ENCODE data around the gene DDX24.

Gene DDX24

DNA sequence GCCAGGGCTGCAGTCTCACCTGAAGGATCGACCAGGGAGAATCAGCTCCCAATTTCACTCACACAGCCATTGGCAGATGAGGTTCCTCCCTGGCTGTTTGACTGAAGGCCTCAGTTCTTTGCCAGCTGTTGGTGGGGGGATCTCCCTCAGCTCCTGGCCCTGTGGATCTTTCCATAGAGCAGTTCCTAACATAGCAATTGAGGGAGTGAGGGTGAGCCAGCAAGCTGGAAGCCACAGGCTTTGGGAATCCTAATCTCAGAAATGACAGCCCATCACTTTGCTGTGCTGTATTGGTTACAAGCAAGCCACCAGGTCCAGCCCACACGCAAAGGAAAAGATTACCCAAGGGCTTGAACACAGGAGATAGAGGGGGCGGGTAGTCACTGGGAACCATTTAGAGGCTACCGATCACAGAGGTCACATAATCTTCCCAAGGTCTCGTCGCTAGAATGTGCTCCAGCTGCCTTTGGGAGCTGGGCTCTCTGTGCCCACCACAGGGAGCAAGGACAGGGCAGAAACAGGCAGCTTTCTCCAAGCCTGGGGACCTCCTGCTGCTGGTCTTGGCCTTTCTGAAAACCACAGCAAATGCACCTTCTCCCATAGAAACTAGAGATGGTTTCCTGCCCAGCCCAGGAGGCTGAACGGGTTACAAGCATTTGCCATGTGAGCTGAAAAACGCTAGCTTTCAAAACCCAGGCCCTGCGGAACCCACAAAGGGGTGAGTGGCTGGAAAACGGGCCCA is 59.4 kb downstream of the DDX24 start:
- H3K9me3 ChIP-seq (ENCODE audit: control insufficient read depth, insufficient read depth, low read length): no peaks in the 10 kb centered on the region
- H3K4me3 ChIP-seq (ENCODE audit: low read length): no peak overlapping the region
- TF ChIP-seq, protein P1, sequence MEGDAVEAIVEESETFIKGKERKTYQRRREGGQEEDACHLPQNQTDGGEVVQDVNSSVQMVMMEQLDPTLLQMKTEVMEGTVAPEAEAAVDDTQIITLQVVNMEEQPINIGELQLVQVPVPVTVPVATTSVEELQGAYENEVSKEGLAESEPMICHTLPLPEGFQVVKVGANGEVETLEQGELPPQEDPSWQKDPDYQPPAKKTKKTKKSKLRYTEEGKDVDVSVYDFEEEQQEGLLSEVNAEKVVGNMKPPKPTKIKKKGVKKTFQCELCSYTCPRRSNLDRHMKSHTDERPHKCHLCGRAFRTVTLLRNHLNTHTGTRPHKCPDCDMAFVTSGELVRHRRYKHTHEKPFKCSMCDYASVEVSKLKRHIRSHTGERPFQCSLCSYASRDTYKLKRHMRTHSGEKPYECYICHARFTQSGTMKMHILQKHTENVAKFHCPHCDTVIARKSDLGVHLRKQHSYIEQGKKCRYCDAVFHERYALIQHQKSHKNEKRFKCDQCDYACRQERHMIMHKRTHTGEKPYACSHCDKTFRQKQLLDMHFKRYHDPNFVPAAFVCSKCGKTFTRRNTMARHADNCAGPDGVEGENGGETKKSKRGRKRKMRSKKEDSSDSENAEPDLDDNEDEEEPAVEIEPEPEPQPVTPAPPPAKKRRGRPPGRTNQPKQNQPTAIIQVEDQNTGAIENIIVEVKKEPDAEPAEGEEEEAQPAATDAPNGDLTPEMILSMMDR (IDR thresholded peaks at IDR 0.05; ENCODE audit: low read depth, low read length, poor library complexity, severe bottlenecking): no peak
- no peak for TF ChIP-seq EZH2phosphoT487 (IDR thresholded peaks at IDR 0.05; ENCODE audit: borderline replicate concordance, low read length)
- H3K79me2 ChIP-seq (ENCODE audit: control insufficient read depth, low read length): no peaks in the 10 kb centered on the region
- H3K27me3 ChIP-seq (ENCODE audit: control insufficient read depth, low read length): peaks cover 30% of the 10 kb centered on the region
- H3F3A ChIP-seq (ENCODE audit: control insufficient read depth, insufficient read depth): no peaks in the 10 kb centered on the region
- no peaks in the 10 kb centered on the region for H4K20me1 ChIP-seq (ENCODE audit: control insufficient read depth, insufficient read depth, low read depth, low read length)
- no peak overlapping the region for H3K27ac ChIP-seq (ENCODE audit: low read depth, low read length)
- peaks cover 5% of the 10 kb centered on the region; the same call in 1 of the 2 replicates for H3K4me1 ChIP-seq (ENCODE audit: control insufficient read depth, low read length)
- no peaks in the 10 kb centered on the region for H3K36me3 ChIP-seq (ENCODE audit: control insufficient read depth, low read length)
- H3K9me2 ChIP-seq (replicated peaks; ENCODE audit: control insufficient read depth, low read length): no peaks in the 10 kb centered on the region
- H3K4me2 ChIP-seq (ENCODE audit: low read length): no peak overlapping the region

GRCh38 chr14:94021001-94021400 is 60.0 kb downstream of the DDX24 start:
- Histone ChIP-seq H3K27ac (ENCODE audit: low read depth, low read length) (no peak overlapping the region), H3K4me1 (ENCODE audit: control insufficient read depth, low read length) (0 out of 2 replicates have a peak, but pooled peaks cover 2% of the 10 kb centered on the region), H4K20me1 (ENCODE audit: control insufficient read depth, insufficient read depth, low read depth, low read length) (no peaks in the 10 kb centered on the region), H3K4me2 (ENCODE audit: low read length) (no peak overlapping the region), H3K9me2 (replicated peaks; ENCODE audit: control insufficient read depth, low read length) (no peaks in the 10 kb centered on the region), H3K4me3 (ENCODE audit: low read length) (no peak overlapping the region), H3K79me2 (ENCODE audit: control insufficient read depth, low read length) (no peaks in the 10 kb centered on the region), H3K27me3 (ENCODE audit: control insufficient read depth, low read length) (peaks cover 33% of the 10 kb centered on the region), H3K9me3 (ENCODE audit: control insufficient read depth, insufficient read depth, low read length) (no peaks in the 10 kb centered on the region), H3F3A (ENCODE audit: control insufficient read depth, insufficient read depth) (no peaks in the 10 kb centered on the region), H3K36me3 (ENCODE audit: control insufficient read depth, low read length) (no peaks in the 10 kb centered on the region)
- TF ChIP-seq, protein P1 (IDR thresholded peaks at IDR 0.05; ENCODE audit: low read depth, low read length, poor library complexity, severe bottlenecking): no peak
- no peak for TF ChIP-seq EZH2phosphoT487 (IDR thresholded peaks at IDR 0.05; ENCODE audit: borderline replicate concordance, low read length)

DNA sequence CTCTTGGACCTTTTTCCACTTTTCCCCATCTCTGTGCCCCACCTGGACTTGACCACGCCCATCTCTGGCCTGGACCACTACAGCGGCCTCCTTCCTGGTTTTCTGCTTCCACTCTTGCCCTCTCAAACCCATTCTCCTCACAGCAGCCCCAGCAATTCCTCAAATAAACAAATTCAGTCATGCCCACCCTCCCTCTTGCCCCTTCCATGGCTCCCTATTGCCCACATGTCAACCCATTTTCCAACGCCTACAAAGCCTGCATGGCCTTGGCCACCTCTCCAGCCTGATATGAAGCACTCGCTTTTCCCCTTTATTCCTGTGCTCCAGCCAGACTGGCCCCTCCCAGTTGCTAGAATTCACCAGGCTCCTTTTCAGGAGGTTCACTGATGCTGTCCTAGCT is 60.7 kb downstream of the DDX24 start:
- Histone ChIP-seq H3K4me1 (ENCODE audit: control insufficient read depth, low read length) (no peaks in the 10 kb centered on the region), H4K20me1 (ENCODE audit: control insufficient read depth, insufficient read depth, low read depth, low read length) (no peaks in the 10 kb centered on the region), H3K79me2 (ENCODE audit: control insufficient read depth, low read length) (no peaks in the 10 kb centered on the region), H3F3A (ENCODE audit: control insufficient read depth, insufficient read depth) (no peaks in the 10 kb centered on the region), H3K4me2 (ENCODE audit: low read length) (no peak overlapping the region), H3K4me3 (ENCODE audit: low read length) (no peak overlapping the region), H3K36me3 (ENCODE audit: control insufficient read depth, low read length) (no peaks in the 10 kb centered on the region), H3K27me3 (ENCODE audit: control insufficient read depth, low read length) (peaks cover 38% of the 10 kb centered on the region), H3K9me2 (replicated peaks; ENCODE audit: control insufficient read depth, low read length) (no peaks in the 10 kb centered on the region), H3K9me3 (ENCODE audit: control insufficient read depth, insufficient read depth, low read length) (no peaks in the 10 kb centered on the region), H3K27ac (ENCODE audit: low read depth, low read length) (no peak overlapping the region)
- TF ChIP-seq EZH2phosphoT487 (IDR thresholded peaks at IDR 0.05; ENCODE audit: borderline replicate concordance, low read length): no peak
- TF ChIP-seq, protein P1 (IDR thresholded peaks at IDR 0.05; ENCODE audit: low read depth, low read length, poor library complexity, severe bottlenecking): no peak

Measured in DOHH2 (cell line).